ENCODE results near the gene MYH6. TPM values are rescaled to one million over a fixed set of nuclear protein-coding genes. Genes with fewer than 3 reads are reported as not detected.

The MYH6 gene
- total RNA-seq, 2 donors from 2014 or later: 0.28 TPM; not detected in 1

DNA sequence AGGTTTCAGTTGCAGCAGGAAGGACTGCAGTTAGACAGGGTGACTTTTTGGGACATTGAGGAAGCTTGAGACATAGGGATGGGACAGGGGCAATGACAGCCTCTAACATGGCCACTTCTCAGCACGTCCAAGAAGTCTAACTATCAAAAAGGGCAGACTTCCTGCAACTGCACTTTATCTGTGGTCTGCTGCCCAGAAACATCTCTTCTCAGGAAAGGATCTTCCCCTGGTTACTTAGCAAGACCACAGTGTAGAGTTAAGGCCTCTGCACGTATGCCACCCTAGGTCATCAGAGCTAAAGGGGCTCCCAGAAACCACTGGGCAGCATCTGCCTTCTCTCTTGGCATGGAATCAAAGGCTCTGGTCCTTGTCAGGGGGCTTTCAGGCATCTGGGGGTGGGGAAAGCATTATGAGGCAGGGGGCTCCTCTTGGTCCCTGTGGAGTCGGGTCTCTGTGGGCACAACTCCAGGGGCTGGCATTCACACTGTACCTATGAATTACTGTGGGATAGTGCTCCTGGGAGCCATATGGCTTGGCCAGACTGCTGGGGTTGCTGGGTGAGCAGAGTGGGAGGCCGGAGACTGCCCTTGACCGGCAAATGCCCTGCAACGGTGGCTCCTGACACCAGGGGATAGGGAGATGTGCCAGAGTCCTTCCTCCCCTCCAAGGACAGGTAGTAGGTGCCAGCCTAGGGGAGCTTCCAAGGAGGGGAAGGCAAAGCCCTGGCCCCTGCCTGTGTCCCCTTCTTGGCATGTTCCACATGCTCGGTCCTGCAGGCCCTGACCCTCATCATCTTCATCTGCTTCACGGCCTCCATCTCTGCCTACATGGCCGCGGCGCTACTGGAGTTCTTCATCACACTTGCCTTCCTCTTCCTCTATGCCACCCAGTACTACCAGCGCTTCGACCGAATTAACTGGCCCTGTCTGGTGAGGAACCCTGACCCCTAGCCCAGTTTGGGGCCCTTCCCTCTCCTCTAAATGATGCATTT, 30.2 kb downstream of the MYH6 start:
- no peak overlapping the region for H3K27ac Mint-ChIP-seq
- no peaks in the 10 kb centered on the region for H3K36me3 Mint-ChIP-seq
- H3K9me3 Mint-ChIP-seq: no peaks in the 10 kb centered on the region
- no peak overlapping the region for H3K4me3 Mint-ChIP-seq
- H3K27me3 Mint-ChIP-seq: peaks cover 0 to 2% of the 10 kb centered on the region in 2 donors
- ATAC-seq: no peak
- H3K4me1 Mint-ChIP-seq (ENCODE audit: low read depth in 2 of 2): no peaks in the 10 kb centered on the region
- DNase-seq (ENCODE audit: low spot score): no peak

DNA sequence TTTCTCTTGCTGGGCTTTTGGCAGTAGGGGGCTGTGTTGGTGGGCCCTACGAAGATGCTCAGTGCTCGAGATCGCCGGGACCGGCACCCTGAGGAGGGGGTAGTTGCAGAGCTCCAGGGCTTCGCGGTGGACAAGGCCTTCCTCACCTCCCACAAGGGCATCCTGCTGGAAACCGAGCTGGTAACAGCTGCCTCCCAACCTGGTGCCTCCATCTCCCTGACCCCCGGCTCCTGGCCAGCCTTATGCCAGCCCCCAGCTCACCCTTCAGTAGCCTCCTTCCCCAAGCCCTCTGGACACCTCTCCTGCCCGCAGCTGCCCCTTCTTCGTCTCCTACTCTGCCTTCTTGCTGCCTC, 30.9 kb downstream of the MYH6 start:
- no peaks in the 10 kb centered on the region for H3K4me1 Mint-ChIP-seq (ENCODE audit: low read depth in 2 of 2)
- H3K27ac Mint-ChIP-seq: no peak overlapping the region
- no peaks in the 10 kb centered on the region for H3K36me3 Mint-ChIP-seq
- DNase-seq (ENCODE audit: low spot score) (no peak), ATAC-seq (no peak)
- H3K4me3 Mint-ChIP-seq: no peak overlapping the region
- peaks cover 0 to 2% of the 10 kb centered on the region in 2 donors for H3K27me3 Mint-ChIP-seq
- H3K9me3 Mint-ChIP-seq: no peaks in the 10 kb centered on the region

DNA sequence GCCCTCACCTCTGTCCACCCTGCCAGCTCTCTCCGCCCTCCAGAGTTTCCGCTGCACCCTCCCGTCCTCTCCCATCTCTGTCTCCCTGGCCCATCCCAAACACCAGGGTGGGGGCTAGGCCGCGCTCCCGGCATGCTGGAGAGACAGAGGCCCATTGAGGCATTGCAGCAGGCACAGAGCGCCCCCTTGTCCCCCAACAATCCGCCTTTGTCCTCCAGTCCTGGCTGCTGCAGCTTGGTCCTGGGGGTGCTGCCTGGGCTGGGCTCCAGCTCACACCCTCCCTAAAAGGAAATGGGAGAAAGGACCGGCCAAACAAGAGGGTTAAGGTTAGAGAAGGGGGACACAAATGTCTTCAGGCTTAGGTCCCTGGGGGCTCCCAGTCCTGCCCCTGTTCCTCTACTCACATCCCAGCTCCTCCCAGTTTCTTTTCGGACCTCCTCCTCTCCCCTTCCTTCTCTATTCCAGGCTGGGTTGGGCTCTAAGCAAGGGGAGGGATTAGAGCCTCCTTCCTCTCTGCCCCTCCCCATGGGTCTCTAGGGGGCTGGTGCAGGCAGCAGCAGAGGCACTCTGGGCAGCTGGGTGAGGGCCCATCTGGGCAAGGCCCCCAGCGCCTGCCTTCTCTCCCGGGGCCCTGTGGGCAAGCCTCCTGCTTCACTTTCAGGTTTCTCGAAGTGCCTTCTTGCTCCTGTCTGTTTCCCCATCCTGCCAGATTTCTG, 31.4 kb downstream of the MYH6 start, which contains the start of gene CMTM5:
CMTM5 (plus strand) TSS at position 565 of the 716 bp plus-strand sequence. CDS start 206 bp downstream, outside the sequence.
- Mint-ChIP-seq H3K27ac (no peak within 1 kb of the TSS), H3K9me3 (no peaks in the 10 kb centered on the region)

DNA sequence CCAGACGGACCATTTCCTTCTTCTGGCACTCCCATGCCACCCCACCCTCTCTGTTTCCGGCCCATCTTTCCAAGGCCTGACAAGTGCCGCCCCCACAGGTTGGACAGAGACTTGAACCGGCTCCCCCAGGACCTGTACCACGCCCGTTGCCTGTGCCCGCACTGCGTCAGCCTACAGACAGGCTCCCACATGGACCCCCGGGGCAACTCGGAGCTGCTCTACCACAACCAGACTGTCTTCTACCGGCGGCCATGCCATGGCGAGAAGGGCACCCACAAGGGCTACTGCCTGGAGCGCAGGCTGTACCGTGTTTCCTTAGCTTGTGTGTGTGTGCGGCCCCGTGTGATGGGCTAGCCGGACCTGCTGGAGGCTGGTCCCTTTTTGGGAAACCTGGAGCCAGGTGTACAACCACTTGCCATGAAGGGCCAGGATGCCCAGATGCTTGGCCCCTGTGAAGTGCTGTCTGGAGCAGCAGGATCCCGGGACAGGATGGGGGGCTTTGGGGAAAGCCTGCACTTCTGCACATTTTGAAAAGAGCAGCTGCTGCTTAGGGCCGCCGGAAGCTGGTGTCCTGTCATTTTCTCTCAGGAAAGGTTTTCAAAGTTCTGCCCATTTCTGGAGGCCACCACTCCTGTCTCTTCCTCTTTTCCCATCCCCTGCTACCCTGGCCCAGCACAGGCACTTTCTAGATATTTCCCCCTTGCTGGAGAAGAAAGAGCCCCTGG, 32.4 kb downstream of the MYH6 start:
- ATAC-seq: no peak
- Mint-ChIP-seq H3K4me1 (ENCODE audit: low read depth in 2 of 2) (no peaks in the 10 kb centered on the region), H3K36me3 (no peaks in the 10 kb centered on the region), H3K27me3 (peaks cover 0 to 2% of the 10 kb centered on the region in 2 donors), H3K4me3 (no peak overlapping the region), H3K27ac (no peak overlapping the region), H3K9me3 (no peaks in the 10 kb centered on the region)
- DNase-seq (ENCODE audit: low spot score): no peak

More for the DNA sequence above, 31.4 kb downstream of the MYH6 start, which contains the start of gene CMTM5:
- peaks cover 0 to 2% of the 10 kb centered on the region in 2 donors for H3K27me3 Mint-ChIP-seq
- no peaks in the 10 kb centered on the region for H3K4me1 Mint-ChIP-seq (ENCODE audit: low read depth in 2 of 2)
- no peak within 1 kb of the TSS for H3K4me3 Mint-ChIP-seq
- ATAC-seq (no peak), DNase-seq (ENCODE audit: low spot score) (no peak)
- no peaks in the 10 kb centered on the region for H3K36me3 Mint-ChIP-seq

DNA sequence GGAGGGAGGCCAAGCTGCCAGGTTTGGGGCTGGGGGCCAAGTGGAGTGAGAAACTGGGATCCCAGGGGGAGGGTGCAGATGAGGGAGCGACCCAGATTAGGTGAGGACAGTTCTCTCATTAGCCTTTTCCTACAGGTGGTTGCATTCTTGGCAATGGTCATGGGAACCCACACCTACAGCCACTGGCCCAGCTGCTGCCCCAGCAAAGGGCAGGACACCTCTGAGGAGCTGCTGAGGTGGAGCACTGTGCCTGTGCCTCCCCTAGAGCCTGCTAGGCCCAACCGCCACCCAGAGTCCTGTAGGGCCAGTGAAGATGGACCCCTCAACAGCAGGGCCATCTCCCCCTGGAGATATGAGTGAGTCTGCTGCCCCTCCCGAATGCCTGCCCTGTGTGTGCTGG, 35.0 kb downstream of the MYH6 start:
- DNase-seq (ENCODE audit: low spot score) (no peak), ATAC-seq (no peak)
- no peaks in the 10 kb centered on the region for H3K36me3 Mint-ChIP-seq
- no peaks in the 10 kb centered on the region for H3K9me3 Mint-ChIP-seq
- no peaks in the 10 kb centered on the region for H3K4me1 Mint-ChIP-seq (ENCODE audit: low read depth in 2 of 2)
- H3K27me3 Mint-ChIP-seq: peaks cover 11 to 15% of the 10 kb centered on the region in 2 donors
- H3K4me3 Mint-ChIP-seq: no peak overlapping the region
- H3K27ac Mint-ChIP-seq: no peak overlapping the region

DNA sequence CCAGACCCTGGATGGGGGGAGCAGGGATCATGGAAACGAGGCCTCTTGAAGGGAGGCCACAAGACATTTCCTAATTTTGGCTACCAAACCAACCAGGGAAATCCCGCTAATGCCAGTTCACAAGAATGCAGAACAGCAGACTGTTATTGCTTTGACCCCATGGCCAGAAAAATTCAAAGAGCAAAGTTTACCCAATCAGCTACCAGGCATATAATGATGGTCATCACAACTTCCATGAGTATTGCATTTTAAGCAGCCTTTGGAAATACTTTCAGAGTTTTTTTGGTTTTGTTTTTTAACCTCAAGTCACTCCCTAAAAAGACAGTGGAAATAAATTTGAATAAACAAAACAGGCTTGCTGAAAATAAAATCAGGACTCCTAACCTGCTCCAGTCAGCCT, 35.6 kb downstream of the MYH6 start, which contains the start of gene IL25:
IL25 (plus strand) TSS at position 301 of the 400 bp plus-strand sequence.
- ATAC-seq: no peak
- H3K4me3 Mint-ChIP-seq: no peak within 1 kb of the TSS

DNA sequence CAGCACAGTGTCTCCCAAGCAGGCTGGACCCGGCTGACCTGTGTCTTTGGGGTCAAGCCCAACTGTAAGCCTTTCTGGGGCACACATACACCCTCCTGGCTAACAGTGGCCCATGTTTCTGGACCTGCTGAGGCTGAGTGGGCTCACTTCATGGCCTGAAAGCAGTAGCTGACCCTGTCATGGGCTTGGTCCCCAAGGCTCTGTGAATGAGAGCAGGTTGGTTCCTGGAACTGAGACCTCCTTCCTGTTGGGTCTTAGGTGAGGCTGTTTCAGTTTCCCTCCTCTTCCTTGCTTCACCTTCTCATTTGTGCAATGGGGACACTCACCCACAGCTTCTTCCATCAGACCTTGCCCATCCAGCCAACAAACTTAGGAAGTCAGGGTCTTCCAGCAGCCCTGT, 36.2 kb downstream of the MYH6 start:
- no peaks in the 10 kb centered on the region for H3K9me3 Mint-ChIP-seq
- no peak overlapping the region for H3K4me3 Mint-ChIP-seq
- DNase-seq (ENCODE audit: low spot score): no peak
- H3K27me3 Mint-ChIP-seq: peaks cover 19 to 25% of the 10 kb centered on the region in 2 donors
- H3K4me1 Mint-ChIP-seq (ENCODE audit: low read depth in 2 of 2): no peaks in the 10 kb centered on the region
- H3K27ac Mint-ChIP-seq: no peak overlapping the region
- no peak for ATAC-seq
- no peaks in the 10 kb centered on the region for H3K36me3 Mint-ChIP-seq

More for the DNA sequence above, 35.6 kb downstream of the MYH6 start, which contains the start of gene IL25:
- DNase-seq (ENCODE audit: low spot score): no peak
- Mint-ChIP-seq H3K27ac (no peak within 1 kb of the TSS), H3K4me1 (ENCODE audit: low read depth in 2 of 2) (no peaks in the 10 kb centered on the region), H3K9me3 (no peaks in the 10 kb centered on the region), H3K27me3 (peaks cover 14 to 19% of the 10 kb centered on the region in 2 donors), H3K36me3 (no peaks in the 10 kb centered on the region)

DNA sequence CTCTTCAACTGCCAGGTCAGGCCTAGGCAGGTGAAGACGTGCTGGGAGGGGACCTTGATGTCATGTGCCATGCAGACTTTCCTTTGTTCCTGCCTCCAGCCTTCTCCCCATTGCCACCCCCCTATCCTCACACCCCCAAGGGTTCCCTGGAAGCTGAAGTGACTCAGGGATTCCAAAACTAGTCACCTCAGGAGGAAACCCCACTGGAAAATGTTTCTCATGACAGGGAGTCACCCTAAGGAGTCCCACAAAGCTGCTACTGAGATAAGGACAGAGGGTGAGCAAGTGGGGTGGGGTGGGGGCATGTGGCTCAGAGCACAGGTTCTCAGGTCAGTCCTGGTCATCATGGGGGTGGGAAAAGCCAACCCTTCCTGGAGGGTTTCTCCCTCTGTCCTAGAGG, 37.9 kb downstream of the MYH6 start:
- Mint-ChIP-seq H3K4me3 (no peak overlapping the region), H3K36me3 (no peaks in the 10 kb centered on the region), H3K4me1 (ENCODE audit: low read depth in 2 of 2) (no peaks in the 10 kb centered on the region), H3K9me3 (no peaks in the 10 kb centered on the region), H3K27ac (no peak overlapping the region), H3K27me3 (peaks cover 24 to 30% of the 10 kb centered on the region in 2 donors)
- ATAC-seq: peak in 1 of 2 donors; percentile 17
- DNase-seq (ENCODE audit: low spot score): no peak

DNA sequence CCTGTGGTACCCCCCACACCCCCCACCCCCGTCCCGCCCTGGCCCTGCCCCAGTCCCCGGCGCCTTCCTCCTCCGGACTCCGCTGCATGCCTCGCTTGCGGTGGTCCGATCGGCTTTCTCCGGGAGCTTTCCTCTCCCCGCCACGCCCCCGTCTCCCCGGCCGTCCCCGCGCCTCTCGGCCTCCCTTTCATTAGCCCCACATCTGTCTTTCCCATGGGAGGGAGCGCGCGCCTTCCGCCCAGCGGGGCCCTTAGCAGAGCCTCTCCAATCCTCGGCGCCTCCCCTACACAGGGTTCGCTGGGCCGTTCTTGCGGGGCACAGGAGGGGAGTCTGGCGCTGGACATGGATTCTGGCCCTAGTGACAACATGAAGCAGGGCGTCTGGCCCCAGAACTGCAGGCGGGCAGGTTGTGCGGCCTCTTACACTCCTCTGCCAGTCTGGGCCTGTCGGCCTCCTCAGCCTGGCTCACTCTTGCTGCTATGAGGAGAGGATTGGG, 41.6 kb downstream of the MYH6 start:
- ATAC-seq (no peak), DNase-seq (ENCODE audit: low spot score) (no peak)
- Mint-ChIP-seq H3K4me1 (ENCODE audit: low read depth in 2 of 2) (no peaks in the 10 kb centered on the region), H3K4me3 (no peak overlapping the region), H3K27ac (no peak overlapping the region), H3K36me3 (no peaks in the 10 kb centered on the region), H3K9me3 (no peaks in the 10 kb centered on the region), H3K27me3 (peaks cover 40 to 41% of the 10 kb centered on the region in 2 donors)

DNA sequence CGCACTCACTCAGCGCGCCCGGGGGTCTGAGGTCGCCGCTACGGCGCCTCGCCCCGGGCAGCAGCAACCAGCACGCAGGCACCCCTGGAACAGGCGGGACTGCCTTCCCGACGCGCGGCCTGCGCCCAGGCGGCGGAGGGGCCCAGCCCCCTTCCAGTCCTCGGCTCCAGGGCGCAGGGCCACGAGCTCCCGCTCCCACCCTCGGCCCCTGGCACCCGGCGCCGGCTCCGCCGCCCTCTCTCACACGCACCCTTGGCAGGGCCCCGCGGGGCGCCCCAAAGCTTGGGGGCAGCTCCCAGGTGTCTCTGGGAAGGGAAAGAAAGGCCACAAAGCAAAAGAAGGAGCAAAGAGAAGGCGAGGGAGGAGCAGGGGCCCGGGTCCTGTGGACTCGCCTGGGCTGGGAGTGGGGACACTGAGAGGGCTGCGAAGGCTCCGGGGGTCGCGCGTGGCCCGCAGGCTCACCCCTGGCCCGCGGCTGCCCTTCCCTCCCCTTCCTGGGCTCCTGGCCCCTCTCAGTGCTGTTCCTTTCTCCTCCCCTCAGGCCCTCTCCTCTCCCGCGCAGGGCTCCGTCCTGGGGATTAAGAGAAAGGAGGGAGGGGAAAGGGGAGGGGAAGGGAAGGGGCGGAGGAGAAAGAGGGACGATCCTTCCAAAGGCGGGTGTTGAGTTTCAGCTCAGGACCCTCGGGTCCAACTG, 42.2 kb downstream of the MYH6 start:
- H3K27me3 Mint-ChIP-seq: peaks cover 43 to 47% of the 10 kb centered on the region in 2 donors
- no peak for ATAC-seq
- H3K4me1 Mint-ChIP-seq (ENCODE audit: low read depth in 2 of 2): no peaks in the 10 kb centered on the region
- no peak overlapping the region for H3K4me3 Mint-ChIP-seq
- H3K27ac Mint-ChIP-seq: no peak overlapping the region
- H3K36me3 Mint-ChIP-seq: no peaks in the 10 kb centered on the region
- DNase-seq (ENCODE audit: low spot score): no peak
- H3K9me3 Mint-ChIP-seq: no peaks in the 10 kb centered on the region

DNA sequence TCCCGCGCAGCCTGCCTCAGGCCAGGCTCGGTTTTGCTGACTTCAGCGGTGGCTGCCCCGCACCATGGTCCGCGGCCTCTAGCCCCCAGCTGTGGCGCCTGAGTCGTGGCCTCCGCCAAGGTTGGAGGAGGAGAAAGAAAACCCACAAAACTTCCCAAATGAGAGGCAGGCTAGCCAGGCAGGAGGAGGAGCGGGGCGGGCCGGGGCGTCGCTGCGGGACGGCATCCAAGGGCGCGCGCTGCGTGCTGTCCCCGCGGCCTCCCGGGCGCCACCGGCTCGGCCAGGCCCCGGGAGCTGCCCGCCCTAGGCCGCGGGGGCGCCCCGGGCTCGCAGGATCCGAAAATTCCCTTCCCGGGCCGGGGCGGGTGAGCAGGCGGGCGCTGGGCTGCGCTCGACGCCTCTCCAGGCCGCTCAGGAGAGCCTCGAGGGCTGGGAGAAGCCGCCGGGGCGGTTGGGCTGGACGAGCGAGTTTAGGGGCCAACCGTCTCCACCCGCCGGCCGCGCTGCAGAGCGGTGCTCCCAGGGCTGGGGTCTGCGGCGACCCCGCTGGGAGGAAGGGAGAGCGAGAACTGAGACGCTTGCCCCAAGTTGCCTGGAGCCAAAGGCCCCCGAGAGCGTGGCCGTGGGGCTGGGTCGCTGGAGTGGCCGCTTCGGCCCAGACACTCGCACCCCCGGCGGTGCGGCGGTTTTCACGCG, 42.9 kb downstream of the MYH6 start, which contains the start of gene EFS:
EFS (minus strand) TSS at position 137 of the 696 bp plus-strand sequence. CDS start 147 bp downstream, outside the sequence.
- Mint-ChIP-seq H3K9me3 (no peaks in the 10 kb centered on the region), H3K27ac (no peak within 1 kb of the TSS), H3K36me3 (no peaks in the 10 kb centered on the region), H3K4me1 (ENCODE audit: low read depth in 2 of 2) (no peaks in the 10 kb centered on the region), H3K27me3 (peaks cover 44 to 50% of the 10 kb centered on the region in 2 donors), H3K4me3 (no peak within 1 kb of the TSS)
- DNase-seq (ENCODE audit: low spot score): no peak
- ATAC-seq: no peak

Measured in natural killer cell treated with Interleukin-12 subunit alpha and Interleukin-12 subunit beta and Interleukin-15 and Interleukin-18, amount 100 ng/mL, for 72 hours (primary cell).